BJ (cell line): ENCODE results near the gene MST1. TPM values are rescaled to one million over a fixed set of nuclear protein-coding genes. Genes with fewer than 3 reads are reported as not detected.
A peak's percentile ranks its signal among the peaks of the same experiment; 100 is the strongest.

Source experiments
- CTCF ChIA-PET: fragments of 350-600 bp; formaldehyde crosslinking; extraction: SDS; loops from one replicate; lab custom pipeline; 2021; ENCODE audit warnings: antibody characterized with exemption, inconsistent platforms; lab: Yijun Ruan, JAX
- POLR2A ChIA-PET: fragments of 300-600 bp; sonication (Branson Sonifier 250); formaldehyde crosslinking; extraction: SDS; loops from one replicate; lab custom pipeline; 2021; ENCODE audit warnings: antibody characterized with exemption; lab: Charles Lee
- DNase-seq: peaks from one replicate; pipeline ENCODE4 v3.0.0-alpha.2; 2011; ENCODE audit warnings: low read depth
- H3K27me3 ChIP-seq: 2 replicates; pipeline ENCODE4 v1.6.0; 2011; ENCODE audit warnings: low read length; ENCODE audit not compliant: control insufficient read depth, insufficient read depth
- H3K36me3 ChIP-seq: 2 replicates; pipeline ENCODE4 v1.5.1; 2011; ENCODE audit warnings: low read length; ENCODE audit not compliant: control insufficient read depth, insufficient read depth
- H3K4me3 ChIP-seq: 2 replicates; pipeline ENCODE4 v1.5.1; 2011; ENCODE audit warnings: low read depth, mild to moderate bottlenecking, control low read depth, low read length
- CTCF ChIP-seq: IDR thresholded peaks from 2 replicates; pipeline ENCODE4 v1.5.1; 2011; ENCODE audit warnings: low read depth, mild to moderate bottlenecking, control low read depth, inconsistent platforms, low read length, moderate library complexity; ENCODE audit not compliant: insufficient read depth
- polyA plus RNA-seq: library from polyadenylated mRNA; depleted of rRNA; stranded (reverse); fragments of >200 nt; gene quantifications from 2 replicates; pipeline ENCODE4 v1.2.3, GENCODE V29; 2011

The MST1 gene
- polyA plus RNA-seq, 1 experiment: 10.7 TPM

- ChIA-PET POLR2A (no interaction called here), CTCF (interaction anchor here (0.7 to 4.4 kb wide), 2 partner anchors 120 to 180 kb away, joined by 3 to 24 read pairs; no protein-coding TSS in a partner anchor)
- Histone ChIP-seq H3K36me3 (peaks cover 21% of the 10 kb centered on the region), H3K4me3 (peak overlapping the region; percentile 50), H3K27me3 (no peaks in the 10 kb centered on the region)
- no peak for DNase-seq
- TF ChIP-seq CTCF: no peak
Measured at GRCh38 chr3:49718858-49719213, 29.6 kb upstream of the MST1 start.

GRCh38 chr3:49717959-49718857 is 28.9 kb upstream of the MST1 start:
- no peak for TF ChIP-seq CTCF
- CTCF ChIA-PET: interaction anchor here (0.7 to 4.4 kb wide), 3 partner anchors 18 to 179 kb away, joined by 3 to 24 read pairs (median 6); no protein-coding TSS in a partner anchor
- no peak for DNase-seq
- Histone ChIP-seq H3K4me3 (no peak overlapping the region), H3K36me3 (peaks cover 21% of the 10 kb centered on the region), H3K27me3 (no peaks in the 10 kb centered on the region)
- POLR2A ChIA-PET: no interaction called here

GRCh38 chr3:49717211-49717958 is 28.1 kb upstream of the MST1 start:
- H3K4me3 ChIP-seq: no peak overlapping the region
- no peak for DNase-seq
- TF ChIP-seq CTCF: no peak
- ChIA-PET CTCF (interaction anchor here (1.4 kb wide), 1 partner anchor 17 kb away, joined by 6 read pairs; no protein-coding TSS in a partner anchor), POLR2A (no interaction called here)
- no peaks in the 10 kb centered on the region for H3K27me3 ChIP-seq
- peaks cover 23% of the 10 kb centered on the region for H3K36me3 ChIP-seq

GRCh38 chr3:49716691-49717210 is 27.5 kb upstream of the MST1 start:
- POLR2A ChIA-PET: no interaction called here

More at GRCh38 chr3:49716691-49717210, 27.5 kb upstream of the MST1 start:
- Histone ChIP-seq H3K36me3 (peaks cover 20% of the 10 kb centered on the region), H3K4me3 (no peak overlapping the region), H3K27me3 (no peaks in the 10 kb centered on the region)
- TF ChIP-seq CTCF: no peak
- DNase-seq: no peak
- CTCF ChIA-PET: interaction anchor here (1.4 kb wide), 1 partner anchor 16 kb away, joined by 6 read pairs; no protein-coding TSS in a partner anchor
